ENCODE data around the gene CPN1.

Gene CPN1

GRCh38 chr10:99996671-99997648 is 84.7 kb downstream of the CPN1 start:
- DNase-seq (ENCODE audit: low read depth), result peak; percentile 80

- no peak for DNase-seq (ENCODE audit: low read depth)
Observed at GRCh38 chr10:99995713-99996112, 86.0 kb downstream of the CPN1 start.

GRCh38 chr10:99995269-99995668 is 86.4 kb downstream of the CPN1 start:
- no peak for DNase-seq (ENCODE audit: low read depth)

- DNase-seq (ENCODE audit: low read depth), result no peak
Observed at GRCh38 chr10:99994801-99995200, 86.9 kb downstream of the CPN1 start.

- peak; percentile 92 for DNase-seq (ENCODE audit: low read depth)
Observed at GRCh38 chr10:99993701-99994689, 87.7 kb downstream of the CPN1 start.
